IMR-90 (cell line): ENCODE measurements around the gene FGF7. TPM values are rescaled to one million over a fixed set of nuclear protein-coding genes. Genes with fewer than 3 reads are reported as not detected.

Experiments
- ATAC-seq: fragments of 200-7000 bp; cut with Tn5 transposase; 2 replicates; pipeline ENCODE4 v1.9.1; 2020; ENCODE audit warnings: low read depth, mild to moderate bottlenecking, moderate library complexity
- BruUV-seq: library from RNA; stranded (reverse); fragments of 400-500 nt; replicated peaks from 2 replicates; lab custom pipeline; 2021; lab: Mats Ljungman, UMichigan
- CTCF ChIA-PET: fragments of 300-600 bp; formaldehyde crosslinking; extraction: SDS; loops from one replicate; lab custom pipeline; 2021; ENCODE audit warnings: antibody characterized with exemption; lab: Yijun Ruan, JAX
- POLR2A ChIA-PET: fragments of 300-600 bp; sonication (Branson Sonifier 250); formaldehyde crosslinking; loops from one replicate; lab custom pipeline; 2022; ENCODE audit warnings: antibody characterized with exemption; ENCODE audit not compliant: unreplicated experiment; lab: Charles Lee
- DNase-seq: peaks from one replicate; pipeline ENCODE4 v3.0.0; 2013
- H2AFZ ChIP-seq: replicated peaks from 2 replicates; pipeline ENCODE3; 2013; ENCODE audit warnings: low read length, mild to moderate bottlenecking; ENCODE audit not compliant: poor library complexity
- H2AK5ac ChIP-seq: 2 replicates; pipeline ENCODE4 v1.6.1; 2013; ENCODE audit warnings: low read depth, low read length, inconsistent platforms
- H2AK9ac ChIP-seq: replicated peaks from 2 replicates; pipeline ENCODE3; 2013; ENCODE audit warnings: mild to moderate bottlenecking, low read depth, low read length, moderate library complexity; ENCODE audit not compliant: poor library complexity
- H2BK120ac ChIP-seq: 2 replicates; pipeline ENCODE4 v1.6.1; 2013; ENCODE audit warnings: low read depth, low read length, inconsistent platforms
- H2BK15ac ChIP-seq: 3 replicates; pipeline ENCODE4 v1.6.1; 2013; ENCODE audit warnings: low read depth, low read length, inconsistent platforms
- H2BK20ac ChIP-seq: 2 replicates; pipeline ENCODE4 v1.6.1; 2013; ENCODE audit warnings: low read depth, mild to moderate bottlenecking, inconsistent platforms, low read length, moderate library complexity
- H2BK5ac ChIP-seq: 2 replicates; pipeline ENCODE4 v1.6.1; 2013; ENCODE audit warnings: mild to moderate bottlenecking, low read depth, low read length, inconsistent platforms; ENCODE audit not compliant: poor library complexity, severe bottlenecking
- H3K14ac ChIP-seq: replicated peaks from 2 replicates; pipeline ENCODE4 v1.6.1; 2013; ENCODE audit warnings: low read depth, low read length, inconsistent platforms
- H3K18ac ChIP-seq: 2 replicates; pipeline ENCODE4 v1.6.1; 2013; ENCODE audit warnings: low read depth, low read length, control low read depth
- H3K23ac ChIP-seq: 2 replicates; pipeline ENCODE4 v1.6.1; 2013; ENCODE audit warnings: low read depth, low read length, inconsistent platforms
- H3K27ac ChIP-seq: 2 replicates; pipeline ENCODE4 v1.5.1; 2013; ENCODE audit warnings: mild to moderate bottlenecking, control low read depth, low read length; ENCODE audit not compliant: insufficient read depth
- H3K27me3 ChIP-seq: 2 replicates; pipeline ENCODE4 v1.6.1; 2013; ENCODE audit warnings: low read length; ENCODE audit not compliant: control insufficient read depth, insufficient read depth
- H3K36me3 ChIP-seq: 2 replicates; pipeline ENCODE4 v1.6.1; 2013; ENCODE audit warnings: low read length, mixed read lengths; ENCODE audit not compliant: control insufficient read depth, insufficient read depth
- H3K4ac ChIP-seq: 2 replicates; pipeline ENCODE4 v1.6.1; 2013; ENCODE audit warnings: low read depth, low read length, inconsistent platforms
- H3K4me1 ChIP-seq: 2 replicates; pipeline ENCODE4 v1.6.1; 2013; ENCODE audit warnings: low read length, mixed read lengths; ENCODE audit not compliant: control insufficient read depth, insufficient read depth
- H3K4me2 ChIP-seq: 2 replicates; pipeline ENCODE4 v1.6.1; 2013; ENCODE audit warnings: low read depth, mild to moderate bottlenecking, control low read depth, low read length, moderate library complexity
- H3K4me3 ChIP-seq: 2 replicates; pipeline ENCODE4 v1.5.1; 2013; ENCODE audit warnings: low read depth, mild to moderate bottlenecking, control low read depth, low read length, moderate library complexity; ENCODE audit not compliant: insufficient read depth
- H3K56ac ChIP-seq: 2 replicates; pipeline ENCODE4 v1.6.1; 2013; ENCODE audit warnings: low read length, inconsistent platforms; ENCODE audit not compliant: insufficient read depth; ENCODE audit errors: extremely low read depth
- H3K79me1 ChIP-seq, 2 experiments: 2 replicates each; pipeline ENCODE4 v1.6.1; 2013; ENCODE audit warnings: low read length in 2 of 2, inconsistent platforms in 1 of 2, low read depth in 1 of 2
- H3K9ac ChIP-seq: 2 replicates; pipeline ENCODE4 v1.6.1; 2013; ENCODE audit warnings: low read depth, low read length, control low read depth
- H3K9me1 ChIP-seq: 2 replicates; pipeline ENCODE4 v1.6.1; 2013; ENCODE audit warnings: low read length, inconsistent platforms; ENCODE audit not compliant: insufficient read depth
- H3K9me3 ChIP-seq: 2 replicates; pipeline ENCODE4 v1.6.1; 2013; ENCODE audit warnings: low read length; ENCODE audit not compliant: control insufficient read depth, insufficient read depth
- H4K20me1 ChIP-seq: 2 replicates; pipeline ENCODE4 v1.6.1; 2013; ENCODE audit warnings: low read length, inconsistent platforms; ENCODE audit not compliant: insufficient read depth
- H4K5ac ChIP-seq: 2 replicates; pipeline ENCODE4 v1.6.1; 2013; ENCODE audit warnings: mild to moderate bottlenecking, low read depth, low read length, control low read depth
- H4K8ac ChIP-seq, 2 experiments: 2 replicates each; pipeline ENCODE4 v1.6.1; 2013; ENCODE audit warnings: low read depth in 2 of 2, low read length in 2 of 2, control low read depth in 1 of 2, inconsistent platforms in 1 of 2
- H4K91ac ChIP-seq: 2 replicates; pipeline ENCODE4 v1.6.1; 2013; ENCODE audit warnings: low read depth, low read length, inconsistent platforms; ENCODE audit not compliant: insufficient read depth
- BHLHE40 ChIP-seq: fragments of 150-350 bp; IDR thresholded peaks from 2 replicates; pipeline ENCODE4 v1.6.1; 2016; ENCODE audit warnings: mild to moderate bottlenecking, low read depth, low read length
- CTCF ChIP-seq: conservative IDR thresholded peaks from 2 replicates; pipeline ENCODE4 v1.5.1; 2012; ENCODE audit warnings: mild to moderate bottlenecking, low read depth, low read length, improper control_type of control experiment
- MAFK ChIP-seq: IDR thresholded peaks from 2 replicates; pipeline ENCODE4 v1.6.1; 2012; ENCODE audit warnings: low read depth, low read length, improper control_type of control experiment
- MAZ ChIP-seq: IDR thresholded peaks from 2 replicates; pipeline ENCODE4 v1.6.1; 2012; ENCODE audit warnings: low read depth, mild to moderate bottlenecking, low read length, improper control_type of control experiment, moderate library complexity, borderline replicate concordance
- NFE2L2 ChIP-seq: fragments of 150-350 bp; IDR thresholded peaks from 2 replicates; pipeline ENCODE4 v1.6.1; 2016; ENCODE audit warnings: low read depth, mild to moderate bottlenecking, low read length
- POLR2A ChIP-seq: IDR thresholded peaks from 2 replicates; pipeline ENCODE4 v1.6.1; 2012; ENCODE audit warnings: mild to moderate bottlenecking, low read depth, low read length
- RAD21 ChIP-seq: IDR thresholded peaks from 2 replicates; pipeline ENCODE4 v1.6.1; 2012; ENCODE audit warnings: low read length, improper control_type of control experiment
- RCOR1 ChIP-seq: IDR thresholded peaks from 2 replicates; pipeline ENCODE4 v1.6.1; 2012; ENCODE audit warnings: mild to moderate bottlenecking, low read length, improper control_type of control experiment; ENCODE audit not compliant: insufficient replicate concordance
- RFX5 ChIP-seq: IDR thresholded peaks from 2 replicates; pipeline ENCODE4 v1.8.0; 2012; ENCODE audit warnings: low read depth, mild to moderate bottlenecking, low read length, moderate library complexity
- USF2 ChIP-seq: fragments of 150-350 bp; IDR thresholded peaks from 2 replicates; pipeline ENCODE4 v1.6.1; 2017; ENCODE audit warnings: mild to moderate bottlenecking, antibody characterized with exemption, low read length, low read depth
- whole genome bisulfite sequencing, 2 experiments: methylation state at CpG; one replicate each; pipeline versions ENCODE4 v1.1.5 to v1.1.7; 2013; ENCODE audit warnings: missing lambda C conversion rate in 2 of 2; ENCODE audit not compliant: insufficient read length in 1 of 2; ENCODE audit errors: extremely low coverage in 2 of 2; 5-methylcytosine and 5-hydroxymethylcytosine counted together
- dilution Hi-C: fragments of 300-500 bp; cut with HindIII; formaldehyde crosslinking; loops from one replicate; pipeline ENCODE4 v1.14.3; 2018; ENCODE audit warnings: low sequenced_read_pairs; ENCODE audit not compliant: unreplicated experiment
- in situ Hi-C: fragments of 300-500 bp; cut with MboI; formaldehyde crosslinking; loops from 3 replicates; pipeline ENCODE4 v1.14.3; 2019; ENCODE audit warnings: low sequenced_read_pairs, inconsistent platforms, mixed read lengths
- intact Hi-C: fragments of 100-400 bp; cut with micrococcal nuclease; formaldehyde crosslinking; loops from 2 replicates; pipeline ENCODE4 v1.10.0; 2022
- polyA plus RNA-seq, 3 experiments: library from polyadenylated mRNA; depleted of rRNA; stranded (reverse); fragments of >200 nt; gene quantifications; 2 replicates each; pipeline ENCODE4 v1.2.3, GENCODE V29; 2012; ENCODE audit warnings: low replicate concordance in 1 of 3
- total RNA-seq: library from RNA; depleted of rRNA; stranded (reverse); fragments of >200 nt; gene quantifications from 2 replicates; pipeline ENCODE4 v1.2.3, GENCODE V29; 2012

FGF7 gene
- total and polyA plus RNA-seq, 2 of the 4 experiments (the other 2 are of a cell fraction): 27.3 to 34.8 TPM

- intact Hi-C loops (no loop called here), dilution Hi-C loops (no loop called here), in situ Hi-C loops (no loop called here)
- Histone ChIP-seq H2BK120ac (no peak overlapping the region), H4K5ac (no peak overlapping the region), H2AK5ac (no peak overlapping the region), H3K18ac (no peak overlapping the region), H3K56ac (no peak overlapping the region), H3K4me2 (no peak overlapping the region), H2BK5ac (peak overlapping the region; percentile 60), H2BK15ac (no peak overlapping the region), H3K9ac (no peak overlapping the region), H3K9me3 (no peaks in the 10 kb centered on the region), H3K14ac (no peak overlapping the region), H3K36me3 (peaks cover 21% of the 10 kb centered on the region), H4K8ac (no peak overlapping the region; a peak in 1 of 4 replicates), H3K23ac (no peak overlapping the region), H3K79me1 (peaks cover 15 to 38% of the 10 kb centered on the region in 2 experiments; a peak in 3 of 4 replicates), H4K91ac (no peak overlapping the region), H3K4me1 (peaks cover 11% of the 10 kb centered on the region), H3K9me1 (peaks cover 8% of the 10 kb centered on the region), H3K27me3 (no peaks in the 10 kb centered on the region), H2AFZ (no peak overlapping the region), H2AK9ac (no peak overlapping the region), H3K4ac (no peak overlapping the region), H2BK20ac (no peak overlapping the region), H3K4me3 (no peak overlapping the region), H3K27ac (no peak overlapping the region), H4K20me1 (no peaks in the 10 kb centered on the region)
- POLR2A ChIA-PET: no interaction called here
- no peak for ATAC-seq
- DNase-seq: peak; percentile 63
- BruUV-seq: no TSS peak
- CTCF ChIA-PET: no interaction called here
- TF ChIP-seq MAFK: no peak
- TF ChIP-seq RAD21: no peak
- no peak for TF ChIP-seq MAZ
- TF ChIP-seq NFE2L2: no peak
- no peak for TF ChIP-seq POLR2A
- TF ChIP-seq USF2: peak; percentile 32; the same call in 1 of the 2 replicates
- no peak for TF ChIP-seq RFX5
- TF ChIP-seq BHLHE40: peak; percentile 61
- TF ChIP-seq RCOR1: no peak
- no peak for TF ChIP-seq CTCF
- WGBS, 2 experiments: no CpG with 5 or more reads among the region's 2 CpGs
Observed at GRCh38 chr15:49458145-49458544, 35.1 kb downstream of the FGF7 start.
